ENCODE measurements around the gene UBE2G1.

The UBE2G1 gene

DNA sequence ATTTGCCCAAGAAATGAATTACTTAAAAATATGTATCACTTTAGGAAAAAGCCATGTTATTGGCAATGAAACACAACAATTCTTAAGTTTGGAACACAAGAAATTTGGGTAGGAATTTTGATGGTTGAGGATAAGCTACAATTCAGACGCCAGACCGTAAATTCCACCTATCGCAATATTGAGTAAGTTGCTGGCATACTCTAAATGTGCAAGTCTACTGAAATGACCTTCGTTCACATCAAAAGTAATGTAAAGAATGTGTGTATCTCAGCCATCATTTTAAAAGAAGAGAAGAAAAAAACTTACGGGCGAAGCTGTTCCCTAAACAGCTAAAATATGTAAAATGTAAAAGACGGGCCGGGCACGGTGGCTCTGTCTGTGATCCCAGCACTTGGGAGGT is 33.4 kb downstream of the UBE2G1 start:
- no peak for DNase-seq

DNA sequence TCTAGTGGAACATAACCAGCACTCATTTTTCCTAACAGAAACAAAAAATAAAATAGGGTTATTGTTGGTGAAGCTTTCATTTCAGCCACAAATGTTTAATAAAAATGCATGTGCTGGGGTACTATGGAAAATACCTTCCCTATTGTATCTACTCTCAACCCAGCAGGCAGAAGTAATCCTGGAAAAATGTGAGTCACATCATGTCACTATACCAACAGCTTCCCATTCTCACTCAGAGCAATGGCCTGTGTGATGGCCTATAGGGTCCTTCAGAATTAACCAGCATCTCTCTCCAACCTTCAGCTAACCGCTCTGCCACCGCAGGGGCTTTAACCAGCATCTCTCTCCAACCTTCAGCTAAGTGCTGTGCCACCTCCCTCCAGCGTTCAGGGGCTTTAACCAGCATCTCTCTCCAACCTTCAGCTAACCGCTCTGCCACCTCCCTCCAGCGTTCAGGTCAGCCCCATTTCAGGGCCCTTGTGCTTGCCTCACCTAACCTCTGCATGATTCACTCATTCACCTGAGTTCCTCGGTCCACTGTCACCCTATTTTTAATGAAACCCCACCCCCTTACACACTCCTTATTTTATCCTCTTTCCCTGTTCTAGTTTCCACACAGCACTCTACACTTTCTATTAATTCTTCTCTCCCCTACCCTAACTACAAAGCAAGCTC is 34.0 kb downstream of the UBE2G1 start:
- DNase-seq = no peak

DNA sequence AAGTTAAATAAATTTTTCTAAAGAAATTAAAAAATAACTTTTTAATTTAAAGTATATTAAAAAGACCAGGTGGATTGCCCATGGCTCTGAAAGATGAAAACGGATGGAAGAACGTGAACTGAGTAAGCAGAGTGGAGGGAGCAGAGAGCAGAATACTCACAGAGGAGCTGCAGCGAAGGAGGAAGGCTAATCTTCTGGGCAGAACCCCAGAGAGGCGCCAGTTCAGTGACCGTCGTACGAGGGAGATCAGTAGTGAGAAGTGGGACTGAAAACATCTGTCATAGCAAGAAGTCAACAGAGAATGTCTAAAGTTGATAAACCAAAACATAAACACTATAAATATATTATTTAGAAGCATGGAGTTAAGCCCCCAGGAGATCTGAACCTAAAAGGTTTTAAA is 34.9 kb downstream of the UBE2G1 start:
- DNase-seq = no peak

- no peak for DNase-seq
Observed at GRCh38 chr17:4329838-4330237, 36.6 kb downstream of the UBE2G1 start.

- DNase-seq = no peak
Observed at GRCh38 chr17:4327606-4328005, 38.9 kb downstream of the UBE2G1 start.

GRCh38 chr17:4326608-4327007 is 39.9 kb downstream of the UBE2G1 start:
- DNase-seq = no peak

DNA sequence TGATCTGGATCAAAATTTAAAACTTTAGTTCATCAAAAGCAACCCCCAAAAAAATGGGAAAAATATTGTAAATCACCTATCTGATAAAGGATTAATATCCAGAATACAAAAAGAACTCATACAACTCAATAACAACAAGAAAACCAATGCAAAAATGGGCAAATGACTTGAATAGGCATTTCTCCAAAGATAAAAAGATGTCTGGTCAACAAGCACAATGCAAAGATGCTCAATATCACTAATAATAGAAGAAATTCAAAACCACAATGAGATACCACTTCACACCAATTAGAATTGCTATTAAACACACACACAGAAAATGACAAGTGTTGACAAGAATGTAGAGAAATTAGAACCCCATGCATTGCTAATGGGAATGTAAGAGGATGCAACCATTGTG is 40.4 kb downstream of the UBE2G1 start:
- no peak for DNase-seq

GRCh38 chr17:4324463-4324862 is 42.0 kb downstream of the UBE2G1 start:
- DNase-seq = no peak

- DNase-seq = no peak
Observed at GRCh38 chr17:4319221-4319620, 47.3 kb downstream of the UBE2G1 start.

DNA sequence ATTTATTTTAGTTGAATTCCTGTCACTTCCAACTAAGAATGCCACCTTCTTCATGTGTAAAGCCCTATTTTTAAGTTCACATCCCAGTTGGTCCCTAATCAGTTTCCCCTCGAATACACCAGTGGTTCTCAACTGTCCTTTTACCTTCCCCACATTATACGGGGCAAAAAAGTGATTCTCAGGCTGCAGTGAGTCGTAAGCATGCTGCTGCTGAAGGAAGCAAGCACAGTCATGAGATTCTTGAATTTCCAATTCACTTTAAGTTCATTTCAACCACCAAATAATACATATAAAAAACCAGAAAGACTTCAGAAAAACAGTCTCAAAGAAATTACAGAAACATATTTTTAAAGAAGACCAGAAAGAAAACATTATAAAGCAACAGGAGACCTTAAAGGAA is 47.9 kb downstream of the UBE2G1 start:
- DNase-seq = no peak

DNA sequence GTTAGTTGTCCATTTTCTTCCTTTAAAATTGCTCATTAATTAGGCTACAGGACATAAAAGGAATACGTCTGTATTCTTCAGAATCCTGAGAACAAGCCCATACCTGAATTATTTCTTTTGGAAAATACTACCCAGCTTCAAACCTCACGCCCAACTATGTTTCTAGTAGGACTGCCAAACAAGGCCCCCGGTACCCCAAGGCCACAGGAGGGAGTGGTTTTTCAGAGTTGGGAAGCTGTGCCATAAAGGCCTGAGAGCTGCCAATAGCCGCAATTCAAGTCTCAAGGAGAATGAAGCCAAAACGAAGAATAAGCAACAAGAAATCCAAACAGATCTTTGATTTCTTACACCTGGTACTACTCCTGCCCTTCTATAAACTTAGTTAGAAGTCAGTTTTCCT is 48.3 kb downstream of the UBE2G1 start:
- no peak for DNase-seq

GRCh38 chr17:4317610-4318009 is 48.9 kb downstream of the UBE2G1 start:
- DNase-seq = no peak

- DNase-seq = no peak
Observed at GRCh38 chr17:4316648-4317047, 49.8 kb downstream of the UBE2G1 start.

GRCh38 chr17:4314618-4315017 is 51.9 kb downstream of the UBE2G1 start:
- no peak for DNase-seq

- DNase-seq = no peak
Observed at GRCh38 chr17:4314179-4314578, 52.3 kb downstream of the UBE2G1 start.

DNA sequence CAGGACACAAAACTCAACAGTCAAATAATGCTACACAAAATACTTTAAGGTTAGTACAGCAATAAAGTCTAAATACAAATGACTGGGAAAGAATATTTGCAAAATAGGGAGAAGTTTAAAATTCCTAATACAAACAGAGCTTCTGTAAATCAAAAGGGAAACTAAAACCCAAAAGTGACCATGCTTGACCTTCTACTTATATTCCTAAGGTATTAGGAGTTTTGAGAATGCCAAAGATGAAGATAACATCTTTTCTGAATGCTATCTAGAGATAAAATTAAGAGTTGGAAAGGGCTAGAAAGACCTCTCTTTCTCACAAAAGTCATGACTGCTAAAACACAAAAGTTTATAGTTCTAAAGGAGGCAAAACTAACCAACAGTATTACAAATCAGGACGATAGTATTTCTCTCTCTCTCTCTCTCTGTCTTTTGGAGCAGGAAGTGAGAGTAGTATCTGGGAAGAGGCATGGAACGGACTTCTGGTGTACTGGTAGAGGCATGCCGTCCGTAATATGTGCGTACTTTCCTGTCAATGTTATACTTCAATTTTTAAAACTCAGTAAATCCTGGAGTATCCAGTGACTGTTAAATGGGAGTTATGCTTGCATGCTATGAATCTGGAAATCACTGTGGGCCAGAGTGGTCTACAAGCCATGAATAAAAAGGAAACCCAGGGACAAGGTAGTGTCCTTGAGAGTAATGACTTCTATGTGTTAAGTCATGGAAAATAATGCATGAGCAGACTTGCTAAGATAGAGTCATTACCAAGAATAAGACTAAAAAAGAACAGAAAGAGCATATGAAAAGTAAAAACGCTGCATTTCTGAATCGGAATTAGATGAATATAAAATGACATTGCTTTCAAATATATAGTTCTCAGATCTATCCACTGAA is 53.0 kb downstream of the UBE2G1 start:
- no peak for DNase-seq

- DNase-seq = no peak
Observed at GRCh38 chr17:4310354-4311060, 56.0 kb downstream of the UBE2G1 start.

DNA sequence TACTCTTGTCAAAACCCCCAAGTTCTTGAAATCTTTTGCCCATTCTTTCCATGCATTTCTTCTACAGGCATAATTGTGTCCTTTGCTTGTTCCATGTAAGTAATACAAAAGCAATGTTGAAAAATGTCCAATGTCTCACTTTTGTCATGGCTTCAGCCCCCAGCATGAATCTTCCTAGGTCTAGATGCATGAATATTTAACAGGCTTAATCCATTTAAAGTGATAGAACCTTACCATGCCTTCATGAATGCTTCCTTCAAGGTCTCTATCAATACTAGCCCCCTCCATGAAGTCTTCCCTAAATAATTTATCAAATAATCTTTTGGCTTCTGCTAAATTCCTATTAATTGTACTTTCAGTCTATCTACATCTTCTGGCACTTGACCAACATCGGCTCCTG is 56.6 kb downstream of the UBE2G1 start:
- no peak for DNase-seq

DNA sequence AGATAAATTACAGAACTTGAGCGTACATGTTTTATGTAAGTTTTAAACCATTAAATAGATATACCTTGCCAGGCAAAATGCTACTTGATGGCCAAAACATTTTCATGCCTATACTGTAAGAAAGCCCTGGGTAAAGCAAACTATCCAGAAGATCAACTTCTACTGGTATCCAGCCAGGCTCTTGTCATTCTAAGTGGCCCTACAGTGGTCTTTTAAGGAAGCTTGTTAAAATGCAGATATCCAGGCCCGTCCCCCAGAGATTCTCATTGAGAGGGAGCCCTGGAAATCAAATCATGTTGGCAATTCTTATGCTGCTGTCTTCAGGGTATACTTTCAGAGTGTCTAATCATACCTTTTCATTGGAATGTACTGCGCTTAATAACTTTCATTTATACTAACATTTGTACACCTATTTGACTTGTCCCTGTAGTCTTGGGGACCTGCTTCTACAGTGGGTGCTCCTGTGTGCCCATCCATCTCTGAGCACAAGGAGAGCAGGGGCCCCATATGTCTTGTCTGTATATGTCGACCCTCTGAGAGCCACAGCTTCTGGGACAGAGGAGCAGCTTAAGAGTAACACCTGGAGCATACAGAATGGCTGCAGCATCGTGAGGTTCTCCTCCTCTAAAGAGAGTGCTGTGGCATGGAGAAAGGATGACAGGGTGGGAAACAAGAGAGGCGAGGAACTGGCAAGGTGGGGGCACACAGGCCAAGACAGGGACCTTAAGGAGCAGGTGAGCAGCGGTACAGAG is 59.1 kb downstream of the UBE2G1 start:
- DNase-seq = no peak

DNA sequence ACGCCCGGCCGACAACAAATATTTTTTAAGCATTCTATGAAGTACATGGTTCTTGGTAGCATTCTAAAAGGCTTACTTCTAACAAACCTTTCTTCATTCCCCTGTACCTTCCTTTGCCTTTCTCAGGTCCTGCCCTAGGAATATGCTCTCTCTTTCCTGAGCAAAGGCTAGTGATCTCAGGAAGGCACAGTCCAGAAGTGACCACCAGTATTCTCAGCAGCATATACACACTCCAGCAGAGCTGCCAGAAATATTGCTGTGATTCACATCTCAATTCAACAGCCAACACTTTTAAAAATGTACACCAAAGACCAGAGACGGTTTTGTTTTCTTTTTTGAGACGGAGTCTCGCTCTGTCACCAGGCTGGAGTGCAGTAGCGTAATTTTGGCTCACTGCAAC is 61.3 kb downstream of the UBE2G1 start:
- no peak for DNase-seq

GRCh38 chr17:4304417-4305027 is 62.0 kb downstream of the UBE2G1 start:
- DNase-seq = no peak

DNA sequence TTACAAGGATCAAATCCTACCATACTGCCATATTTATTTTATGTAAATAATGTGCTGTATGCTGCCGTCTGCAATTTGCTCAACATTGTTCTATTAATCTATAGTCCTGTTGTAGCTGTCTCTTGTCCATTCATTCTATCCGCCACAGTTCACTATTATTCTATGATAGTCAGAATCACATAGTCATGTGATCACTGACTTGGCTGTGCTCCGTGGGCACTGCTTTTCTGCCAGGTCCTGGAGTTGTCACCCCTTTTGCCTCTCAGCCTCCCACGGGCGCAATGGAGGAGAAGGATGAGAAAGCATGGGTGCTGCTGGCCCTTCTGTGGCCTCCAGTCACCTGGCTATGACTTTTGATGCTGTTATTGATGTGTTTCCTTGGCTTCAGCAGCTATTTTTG is 65.4 kb downstream of the UBE2G1 start:
- no peak for DNase-seq

DNA sequence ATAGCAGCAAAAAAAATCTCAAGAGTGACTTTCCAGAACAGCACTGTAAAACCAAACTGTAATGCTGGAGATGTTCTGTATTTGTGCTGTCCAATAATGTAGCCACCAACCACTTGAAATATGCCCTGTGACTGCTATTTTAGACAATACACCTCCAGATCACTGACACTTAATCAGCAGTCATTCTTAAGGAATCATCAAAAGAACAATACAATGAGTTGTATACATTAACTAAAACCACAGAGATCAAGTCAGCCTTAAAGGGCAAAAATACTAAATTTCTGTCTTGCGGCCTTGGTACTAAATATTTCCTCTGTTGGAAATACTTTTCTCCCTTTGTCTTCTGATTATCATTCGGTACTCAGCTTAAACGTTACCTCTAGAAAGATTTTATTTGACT is 69.1 kb downstream of the UBE2G1 start:
- DNase-seq = no peak

Measured in COR-L47 (cell line).